GM12801 (cell line): ENCODE data around the gene CAMK1D.

Source experiments
- CTCF ChIP-seq: IDR thresholded peaks from one replicate; pipeline ENCODE4 v1.5.1; 2011; ENCODE audit warnings: control low read depth; ENCODE audit not compliant: insufficient read length; ENCODE audit errors: extremely low read depth

Gene CAMK1D

GRCh38 chr10:12847361-12847975 is 498.1 kb downstream of the CAMK1D start:
- no peak for TF ChIP-seq CTCF

- TF ChIP-seq CTCF = no peak
Measured at GRCh38 chr10:12848439-12849173, 499.3 kb downstream of the CAMK1D start.

- TF ChIP-seq CTCF = no peak
Measured at GRCh38 chr10:12849319-12850181, 500.2 kb downstream of the CAMK1D start.

- TF ChIP-seq CTCF = no peak
Measured at GRCh38 chr10:12852687-12853086, 503.3 kb downstream of the CAMK1D start.

- no peak for TF ChIP-seq CTCF
Measured at GRCh38 chr10:12854988-12855387, 505.6 kb downstream of the CAMK1D start.

GRCh38 chr10:12862459-12862858 is 513.1 kb downstream of the CAMK1D start:
- TF ChIP-seq CTCF = no peak

GRCh38 chr10:12868229-12868628 is 518.9 kb downstream of the CAMK1D start:
- TF ChIP-seq CTCF = no peak
